Measurements from ENCODE around the gene ZNF646. TPM values are rescaled to one million over a fixed set of nuclear protein-coding genes. Genes with fewer than 3 reads are reported as not detected.

Gene ZNF646
- 10 to 100 TPM; 13.3 to 20.1 (median 17.7) TPM for total RNA-seq

- Histone ChIP-seq H3K9me3 (no peaks in the 10 kb centered on the region), H3K4me1 (peaks cover 19 to 24% of the 10 kb centered on the region in 2 donors), H3K36me3 (peaks cover 25 to 29% of the 10 kb centered on the region in 2 donors), H3K27me3 (no peaks in the 10 kb centered on the region), H3K27ac (peak within 1 kb of the TSS; percentile 75 to 93 (median 84)), H3K4me3 (replicated peaks in 1 of 3) (peak within 1 kb of the TSS; percentile 89 to 99 (median 95))
- WGBS, 2 donors, result 1% methylated on average over 34 to 35 of the region's 48 CpGs
- intact Hi-C loops (cut with DNase I), result no loop called here
- TF ChIP-seq CTCF (IDR thresholded peaks at IDR 0.05) (peak in 1 of 6 experiments; percentile 17), POLR2A (IDR thresholded peaks at IDR 0.05) (peak in 1 of 2 donors; percentile 65)
- DNase-seq, result peak; percentile 99
These were observed at the start of gene ZNF646, which contains the start of gene ZNF668 for GRCh38 chr16:31073970-31074813. Gene ZNF646, plus strand, starts transcription at chr16:31074422. Its CDS starts 1,903 bp downstream, at chr16:31076325. Gene ZNF668, minus strand, starts transcription at chr16:31074240. Its CDS starts 9,781 bp downstream, at chr16:31064459.

- Histone ChIP-seq H3K9me3 (no peaks in the 10 kb centered on the region), H3K4me3 (replicated peaks in 1 of 3) (no peak overlapping the region), H3K27ac (no peak overlapping the region), H3K4me1 (no peaks in the 10 kb centered on the region), H3K36me3 (no peaks in the 10 kb centered on the region), H3K27me3 (no peaks in the 10 kb centered on the region)
- DNase-seq, result no peak
- TF ChIP-seq CTCF (IDR thresholded peaks at IDR 0.05), result no peak
- no peak for TF ChIP-seq POLR2A (IDR thresholded peaks at IDR 0.05)
- WGBS, 2 donors, result 71 to 85% methylated on average over 5 of the region's 5 CpGs
- intact Hi-C loops (cut with DNase I), result no loop called here
These were observed 48.9 kb upstream of the ZNF646 start for GRCh38 chr16:31025339-31025738.

GRCh38 chr16:31029272-31029671 is 45.0 kb upstream of the ZNF646 start:
- no peaks in the 10 kb centered on the region for H3K36me3 ChIP-seq
- WGBS, 2 donors, result 85 to 90% methylated on average over 5 of the region's 5 CpGs
- H3K27ac ChIP-seq, result no peak overlapping the region
- peaks cover 5 to 9% of the 10 kb centered on the region in 2 donors for H3K4me1 ChIP-seq
- no peaks in the 10 kb centered on the region for H3K27me3 ChIP-seq
- DNase-seq, result no peak
- TF ChIP-seq POLR2A (IDR thresholded peaks at IDR 0.05) (no peak), CTCF (IDR thresholded peaks at IDR 0.05) (no peak)
- no peak overlapping the region for H3K4me3 ChIP-seq (replicated peaks in 1 of 3)
- intact Hi-C loops (cut with DNase I), result no loop called here
- H3K9me3 ChIP-seq, result no peaks in the 10 kb centered on the region

GRCh38 chr16:31031276-31031675 is 42.9 kb upstream of the ZNF646 start:
- intact Hi-C loops (cut with DNase I), result no loop called here
- no peak for DNase-seq
- peaks cover 11 to 12% of the 10 kb centered on the region in 2 donors for H3K4me1 ChIP-seq
- H3K4me3 ChIP-seq (replicated peaks in 1 of 3), result no peak overlapping the region
- H3K27me3 ChIP-seq, result no peaks in the 10 kb centered on the region
- H3K9me3 ChIP-seq, result no peaks in the 10 kb centered on the region
- TF ChIP-seq CTCF (IDR thresholded peaks at IDR 0.05) (no peak), POLR2A (IDR thresholded peaks at IDR 0.05) (no peak)
- 82 to 86% methylated on average over 4 of the region's 4 CpGs for WGBS, 2 donors
- H3K27ac ChIP-seq, result no peak overlapping the region
- H3K36me3 ChIP-seq, result no peaks in the 10 kb centered on the region

Data from thyroid gland (tissue), 4 donors.